SH-SY5Y (cell line): ENCODE measurements around the gene DIAPH3.

Experiments used
- GATA2 ChIP-seq: IDR thresholded peaks from 2 replicates; pipeline ENCODE4 v1.6.1; 2011; ENCODE audit warnings: mild to moderate bottlenecking, low read depth, low read length
- GATA3 ChIP-seq: IDR thresholded peaks from 2 replicates; pipeline ENCODE4 v1.6.1; 2011; ENCODE audit warnings: low read depth, mild to moderate bottlenecking, low read length, moderate library complexity

DNA sequence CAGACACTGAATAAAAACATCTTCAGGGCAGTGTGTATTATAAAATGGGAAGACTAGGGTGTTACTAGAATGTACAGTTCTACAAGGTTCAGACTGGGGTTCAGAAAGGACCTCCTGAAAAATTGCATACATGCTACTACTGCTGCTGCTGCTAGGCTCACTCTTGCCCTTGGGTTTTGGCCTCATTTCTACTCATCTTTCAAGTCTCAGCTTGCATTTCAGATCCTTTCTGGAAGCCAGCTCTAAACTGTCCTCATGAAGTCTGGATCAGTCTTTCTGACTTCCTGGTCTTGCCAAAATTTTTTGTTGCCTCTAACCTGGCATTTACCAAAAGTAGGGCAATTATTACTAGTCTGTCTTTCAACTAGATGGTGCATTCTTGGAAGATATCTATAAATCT lies 393.3 kb downstream of the DIAPH3 start:
- no peak for TF ChIP-seq GATA2
- no peak for TF ChIP-seq GATA3
